Measurements from ENCODE around the gene CRK. TPM values are rescaled to one million over a fixed set of nuclear protein-coding genes. Genes with fewer than 3 reads are reported as not detected.
A peak's percentile ranks its signal among the peaks of the same experiment; 100 is the strongest.

Gene CRK
- total RNA-seq, 2 donors from 2014 or later = 36.0 to 49.8 TPM

GRCh38 chr17:1438593-1439083 lies 17.4 kb downstream of the CRK start:
- TF ChIP-seq, protein P1, sequence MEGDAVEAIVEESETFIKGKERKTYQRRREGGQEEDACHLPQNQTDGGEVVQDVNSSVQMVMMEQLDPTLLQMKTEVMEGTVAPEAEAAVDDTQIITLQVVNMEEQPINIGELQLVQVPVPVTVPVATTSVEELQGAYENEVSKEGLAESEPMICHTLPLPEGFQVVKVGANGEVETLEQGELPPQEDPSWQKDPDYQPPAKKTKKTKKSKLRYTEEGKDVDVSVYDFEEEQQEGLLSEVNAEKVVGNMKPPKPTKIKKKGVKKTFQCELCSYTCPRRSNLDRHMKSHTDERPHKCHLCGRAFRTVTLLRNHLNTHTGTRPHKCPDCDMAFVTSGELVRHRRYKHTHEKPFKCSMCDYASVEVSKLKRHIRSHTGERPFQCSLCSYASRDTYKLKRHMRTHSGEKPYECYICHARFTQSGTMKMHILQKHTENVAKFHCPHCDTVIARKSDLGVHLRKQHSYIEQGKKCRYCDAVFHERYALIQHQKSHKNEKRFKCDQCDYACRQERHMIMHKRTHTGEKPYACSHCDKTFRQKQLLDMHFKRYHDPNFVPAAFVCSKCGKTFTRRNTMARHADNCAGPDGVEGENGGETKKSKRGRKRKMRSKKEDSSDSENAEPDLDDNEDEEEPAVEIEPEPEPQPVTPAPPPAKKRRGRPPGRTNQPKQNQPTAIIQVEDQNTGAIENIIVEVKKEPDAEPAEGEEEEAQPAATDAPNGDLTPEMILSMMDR (IDR thresholded peaks at IDR 0.05) = no peak
- Histone ChIP-seq H3K27me3 (no peaks in the 10 kb centered on the region), H3K4me1 (peaks cover 0 to 20% of the 10 kb centered on the region in 2 donors), H3K4me3 (no peak overlapping the region), H3K9me3 (no peaks in the 10 kb centered on the region), H3K27ac (peak overlapping the region; percentile 15 to 45), H3K36me3 (peaks cover 31% of the 10 kb centered on the region)
- no peak for DNase-seq (ENCODE audit: low spot score)

GRCh38 chr17:1435326-1435725 lies 20.7 kb downstream of the CRK start:
- H3K36me3 ChIP-seq = peaks cover 35% of the 10 kb centered on the region

DNA sequence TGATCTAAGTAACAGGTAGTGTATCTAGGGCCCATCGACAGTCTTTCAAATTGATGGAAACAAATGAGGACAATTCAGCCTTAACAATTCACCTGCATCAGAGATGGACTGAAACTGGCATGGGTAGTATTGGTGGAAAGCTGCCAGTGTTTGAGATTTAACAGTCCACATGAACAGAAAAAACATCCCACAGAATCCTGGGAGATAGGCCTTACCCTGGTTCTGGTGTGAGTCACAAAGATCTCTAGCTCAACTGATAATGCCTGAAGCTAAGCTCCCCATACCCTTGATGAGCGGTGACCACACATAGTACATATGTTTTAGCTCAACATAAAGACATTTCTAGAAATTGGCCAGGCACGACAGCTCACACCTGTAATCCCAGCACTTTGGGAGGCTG lies 21.9 kb downstream of the CRK start:
- H3K4me3 ChIP-seq = no peak overlapping the region
- no peak overlapping the region for H3K27ac ChIP-seq
- TF ChIP-seq, protein P1 (IDR thresholded peaks at IDR 0.05) = no peak
- H3K27me3 ChIP-seq = no peaks in the 10 kb centered on the region
- H3K4me1 ChIP-seq = peaks cover 0 to 33% of the 10 kb centered on the region in 2 donors
- H3K9me3 ChIP-seq = no peaks in the 10 kb centered on the region
- no peak for DNase-seq (ENCODE audit: low spot score)
- peaks cover 38% of the 10 kb centered on the region for H3K36me3 ChIP-seq

More at GRCh38 chr17:1435326-1435725, 20.7 kb downstream of the CRK start:
- H3K4me1 ChIP-seq = peaks cover 0 to 33% of the 10 kb centered on the region in 2 donors
- TF ChIP-seq, protein P1 (IDR thresholded peaks at IDR 0.05) = no peak
- no peak overlapping the region for H3K27ac ChIP-seq
- no peaks in the 10 kb centered on the region for H3K27me3 ChIP-seq
- DNase-seq (ENCODE audit: low spot score) = no peak
- no peak overlapping the region for H3K4me3 ChIP-seq
- H3K9me3 ChIP-seq = no peaks in the 10 kb centered on the region

GRCh38 chr17:1431631-1432104 lies 24.4 kb downstream of the CRK start:
- Histone ChIP-seq H3K27ac (no peak overlapping the region), H3K9me3 (no peaks in the 10 kb centered on the region), H3K4me1 (peaks cover 0 to 19% of the 10 kb centered on the region in 2 donors), H3K36me3 (peaks cover 47% of the 10 kb centered on the region), H3K27me3 (no peaks in the 10 kb centered on the region), H3K4me3 (no peak overlapping the region)
- no peak for DNase-seq (ENCODE audit: low spot score)
- TF ChIP-seq, protein P1 (IDR thresholded peaks at IDR 0.05) = no peak

- DNase-seq (ENCODE audit: low spot score) = no peak
- Histone ChIP-seq H3K9me3 (no peaks in the 10 kb centered on the region), H3K27me3 (no peaks in the 10 kb centered on the region), H3K4me3 (no peak overlapping the region), H3K4me1 (peaks cover 0 to 25% of the 10 kb centered on the region in 2 donors), H3K27ac (peak overlapping the region; percentile 32 to 60), H3K36me3 (peaks cover 47% of the 10 kb centered on the region)
- TF ChIP-seq, protein P1 (IDR thresholded peaks at IDR 0.05) = no peak
These were observed 32.4 kb downstream of the CRK start for GRCh38 chr17:1423456-1424135.
